ENCODE results near the gene ACY1.
A peak's percentile ranks its signal among the peaks of the same experiment; 100 is the strongest.

The ACY1 gene

DNA sequence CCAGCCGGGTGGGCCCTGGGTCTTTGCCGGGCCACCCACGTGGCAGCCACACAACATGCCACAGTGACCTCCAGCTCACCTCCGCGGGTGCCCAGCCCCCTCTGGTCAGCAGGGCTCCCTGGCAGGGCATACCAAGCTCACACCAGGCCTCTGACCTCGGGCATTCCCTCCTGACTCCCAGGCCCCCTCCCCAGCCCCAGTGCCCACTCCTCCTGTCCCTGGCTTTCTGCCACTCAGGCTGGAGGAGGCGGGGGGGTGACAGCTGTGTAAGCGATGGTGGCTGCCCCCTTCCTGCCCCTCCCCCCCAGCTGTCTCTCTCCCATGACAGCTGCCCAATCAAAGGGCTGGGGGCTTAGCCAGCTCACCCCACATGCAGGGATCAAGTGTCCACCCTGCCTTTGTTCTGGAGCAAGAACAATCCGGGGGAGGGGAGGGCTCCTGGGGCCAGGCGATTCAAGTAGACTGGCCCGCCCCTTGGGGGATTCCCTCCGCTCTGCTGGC lies 19.3 kb upstream of the ACY1 start:
- H3K4me3 ChIP-seq (ENCODE audit: control insufficient read depth, low read depth, low read length), result no peak overlapping the region
- DNase-seq (ENCODE audit: low read depth), result no peak

DNA sequence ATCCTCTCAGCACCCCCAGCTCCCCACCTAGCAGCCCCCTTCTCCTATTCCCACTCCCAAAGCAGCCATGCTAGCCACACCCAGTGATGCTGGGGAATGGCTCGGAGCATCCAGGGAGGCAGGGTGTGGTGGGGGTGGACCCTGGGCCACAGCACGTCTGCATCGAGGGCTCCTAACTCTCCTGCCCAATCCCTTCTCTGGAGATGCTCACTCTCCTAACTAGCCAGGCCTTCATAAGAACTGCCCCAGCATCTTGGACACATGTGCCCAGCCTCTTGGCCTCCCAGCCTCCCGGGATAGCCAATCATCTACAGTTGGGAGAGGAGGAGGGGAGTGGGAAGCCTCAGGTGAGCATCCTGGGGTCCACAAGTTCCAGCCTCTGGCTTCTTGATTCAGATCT lies 18.8 kb upstream of the ACY1 start:
- no peak overlapping the region for H3K4me3 ChIP-seq (ENCODE audit: control insufficient read depth, low read depth, low read length)
- TF ChIP-seq, protein P1, sequence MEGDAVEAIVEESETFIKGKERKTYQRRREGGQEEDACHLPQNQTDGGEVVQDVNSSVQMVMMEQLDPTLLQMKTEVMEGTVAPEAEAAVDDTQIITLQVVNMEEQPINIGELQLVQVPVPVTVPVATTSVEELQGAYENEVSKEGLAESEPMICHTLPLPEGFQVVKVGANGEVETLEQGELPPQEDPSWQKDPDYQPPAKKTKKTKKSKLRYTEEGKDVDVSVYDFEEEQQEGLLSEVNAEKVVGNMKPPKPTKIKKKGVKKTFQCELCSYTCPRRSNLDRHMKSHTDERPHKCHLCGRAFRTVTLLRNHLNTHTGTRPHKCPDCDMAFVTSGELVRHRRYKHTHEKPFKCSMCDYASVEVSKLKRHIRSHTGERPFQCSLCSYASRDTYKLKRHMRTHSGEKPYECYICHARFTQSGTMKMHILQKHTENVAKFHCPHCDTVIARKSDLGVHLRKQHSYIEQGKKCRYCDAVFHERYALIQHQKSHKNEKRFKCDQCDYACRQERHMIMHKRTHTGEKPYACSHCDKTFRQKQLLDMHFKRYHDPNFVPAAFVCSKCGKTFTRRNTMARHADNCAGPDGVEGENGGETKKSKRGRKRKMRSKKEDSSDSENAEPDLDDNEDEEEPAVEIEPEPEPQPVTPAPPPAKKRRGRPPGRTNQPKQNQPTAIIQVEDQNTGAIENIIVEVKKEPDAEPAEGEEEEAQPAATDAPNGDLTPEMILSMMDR (IDR thresholded peaks at IDR 0.05; ENCODE audit: control insufficient read depth, insufficient read depth, low read depth, low read length, missing control alignments), result no peak
- no peak for DNase-seq (ENCODE audit: low read depth)

More for the DNA sequence above, 19.3 kb upstream of the ACY1 start:
- TF ChIP-seq, protein P1 (IDR thresholded peaks at IDR 0.05; ENCODE audit: control insufficient read depth, insufficient read depth, low read depth, low read length, missing control alignments), result no peak

DNA sequence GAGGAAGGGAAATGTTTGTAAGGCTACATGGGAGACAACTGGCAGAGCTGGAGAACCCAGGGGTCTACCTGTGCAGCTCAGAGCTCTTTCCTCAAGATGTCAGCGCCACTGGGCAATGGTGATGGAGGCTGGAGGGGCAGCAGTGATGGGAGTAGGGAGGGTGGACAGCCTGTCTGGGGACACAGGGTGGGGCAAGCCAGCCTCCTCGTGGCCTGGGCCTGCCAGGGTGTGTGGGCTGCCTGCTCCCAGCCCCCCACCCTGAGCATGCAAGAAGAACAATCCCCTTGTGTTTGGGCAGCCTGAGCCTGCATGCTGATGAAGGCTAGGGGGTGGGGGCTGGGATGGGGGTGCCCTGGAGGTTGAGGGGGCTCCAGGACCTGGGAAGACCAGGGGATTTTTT lies 17.3 kb upstream of the ACY1 start:
- TF ChIP-seq, protein P1 (IDR thresholded peaks at IDR 0.05; ENCODE audit: control insufficient read depth, insufficient read depth, low read depth, low read length, missing control alignments), result no peak
- peak overlapping the region; percentile 69; the same call in 1 of the 2 replicates for H3K4me3 ChIP-seq (ENCODE audit: control insufficient read depth, low read depth, low read length)

DNA sequence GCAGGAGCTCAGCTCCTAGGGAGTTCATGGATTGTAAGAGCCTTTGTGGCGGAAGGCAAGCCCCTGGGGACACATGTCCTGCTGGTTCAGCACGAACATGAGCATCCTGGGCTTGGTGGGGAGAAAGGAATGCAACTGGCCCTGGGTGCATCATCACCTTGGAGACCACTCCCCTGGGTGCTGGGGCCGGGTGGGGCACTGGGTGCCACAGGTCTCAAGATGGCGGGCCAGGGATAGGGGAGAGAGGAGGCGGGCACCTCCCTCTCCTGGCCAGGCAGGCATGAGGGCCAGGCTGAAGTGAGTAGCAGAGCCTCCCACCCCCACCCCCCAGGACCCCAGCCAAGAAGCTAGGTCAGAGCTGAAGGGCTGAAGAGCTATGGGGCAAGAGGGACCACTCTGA lies 16.8 kb upstream of the ACY1 start:
- peak overlapping the region; percentile 69 for H3K4me3 ChIP-seq (ENCODE audit: control insufficient read depth, low read depth, low read length)
- DNase-seq (ENCODE audit: low read depth), result no peak
- TF ChIP-seq, protein P1 (IDR thresholded peaks at IDR 0.05; ENCODE audit: control insufficient read depth, insufficient read depth, low read depth, low read length, missing control alignments), result no peak

More for the DNA sequence above, 17.3 kb upstream of the ACY1 start:
- DNase-seq (ENCODE audit: low read depth), result no peak

DNA sequence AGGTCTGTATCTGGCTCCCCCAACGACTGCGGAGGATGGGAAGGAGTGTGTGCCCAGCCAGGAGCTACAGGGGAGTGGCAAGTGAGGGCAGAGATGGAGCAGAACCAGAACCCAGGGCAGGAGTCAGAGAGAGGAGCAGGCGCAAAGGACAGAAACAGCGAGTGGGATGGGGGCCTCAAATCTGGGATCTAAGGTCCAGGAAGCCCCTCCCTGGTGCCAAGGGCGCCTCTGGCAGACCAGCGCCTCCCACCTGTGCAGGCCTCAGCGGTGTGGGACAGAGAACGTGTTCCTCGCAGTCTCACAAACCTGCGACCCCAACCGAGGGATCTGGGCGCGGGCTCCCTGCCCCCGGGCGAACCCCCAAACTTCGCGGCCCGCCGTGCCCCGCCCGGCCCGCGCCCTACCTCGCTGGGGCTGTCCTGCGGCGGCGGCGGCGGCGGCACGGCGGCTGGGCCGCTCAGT lies 16.4 kb upstream of the ACY1 start:
- DNase-seq (ENCODE audit: low read depth), result no peak
- peak overlapping the region; percentile 69 for H3K4me3 ChIP-seq (ENCODE audit: control insufficient read depth, low read depth, low read length)
- TF ChIP-seq, protein P1 (IDR thresholded peaks at IDR 0.05; ENCODE audit: control insufficient read depth, insufficient read depth, low read depth, low read length, missing control alignments), result no peak

DNA sequence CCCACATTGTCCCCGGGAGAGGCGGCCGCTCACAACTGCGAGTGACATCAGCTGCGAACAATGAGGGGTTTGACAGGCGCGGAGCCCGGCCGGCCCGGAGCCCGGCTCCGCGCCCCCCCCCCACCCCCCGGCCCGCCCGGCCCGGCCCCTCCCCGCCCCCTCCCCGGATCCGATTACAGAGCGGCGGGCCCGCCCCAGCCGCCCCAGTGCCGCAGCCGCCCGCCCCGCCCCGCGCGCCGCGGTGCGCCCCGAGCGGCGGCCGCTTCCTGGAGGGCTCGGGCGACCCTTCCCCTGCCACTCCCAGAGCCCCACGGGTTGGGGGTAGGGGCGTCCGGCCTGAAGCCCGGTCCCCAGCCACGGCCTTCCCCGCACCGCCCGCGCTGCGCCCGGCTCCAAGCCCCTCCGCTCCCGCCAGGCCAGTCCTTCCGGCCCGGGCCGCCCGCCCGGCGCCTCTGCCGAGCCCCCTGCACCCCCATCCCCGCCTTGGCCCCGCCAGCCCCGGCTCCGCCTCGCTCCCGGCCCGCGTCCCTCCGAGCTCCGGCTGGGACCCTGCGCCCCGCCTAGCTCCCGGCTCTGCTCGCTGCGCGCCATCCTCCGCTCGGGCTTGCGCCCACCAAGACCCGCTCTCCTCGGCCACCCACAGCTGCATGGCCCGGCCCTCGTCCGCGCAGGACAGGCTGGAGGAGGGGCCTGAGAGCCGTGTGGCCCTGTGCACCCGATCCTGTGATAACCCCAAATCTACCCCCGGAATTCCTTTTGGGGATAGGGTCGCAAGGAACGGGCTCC lies 15.8 kb upstream of the ACY1 start, which contains the start of gene PCBP4:
TSS of gene PCBP4 (minus strand) at position 71 of the 786 bp plus-strand sequence. CDS start 6,214 bp downstream, outside the sequence.
- no peak for DNase-seq (ENCODE audit: low read depth)
- TF ChIP-seq, protein P1 (IDR thresholded peaks at IDR 0.05; ENCODE audit: control insufficient read depth, insufficient read depth, low read depth, low read length, missing control alignments), result no peak
- peak within 1 kb of the TSS; percentile 69 for H3K4me3 ChIP-seq (ENCODE audit: control insufficient read depth, low read depth, low read length)
